Uterus (tissue), 2 donors: Measurements from ENCODE around the gene E2F1.

Source experiments
- POLR2A ChIP-seq, 2 donors: fragments of 450-650 bp; IDR thresholded peaks; one replicate each; pipeline ENCODE4 v1.6.1; 2016; ENCODE audit warnings: antibody characterized with exemption in 2 of 2, mild to moderate bottlenecking in 1 of 2, moderate library complexity in 1 of 2
- TF ChIP-seq, protein P1 (sequence below), 4 experiments: fragments of 200-600 bp in 2 of 4; fragments of 450-650 bp in 2 of 4; sonication (generic) in 2 of 4; IDR thresholded peaks; one replicate each; pipeline ENCODE4 v1.5.1; 2016 to 2019; ENCODE audit warnings: antibody characterized with exemption in 4 of 4, mild to moderate bottlenecking in 2 of 4, moderate library complexity in 1 of 4

DNA sequence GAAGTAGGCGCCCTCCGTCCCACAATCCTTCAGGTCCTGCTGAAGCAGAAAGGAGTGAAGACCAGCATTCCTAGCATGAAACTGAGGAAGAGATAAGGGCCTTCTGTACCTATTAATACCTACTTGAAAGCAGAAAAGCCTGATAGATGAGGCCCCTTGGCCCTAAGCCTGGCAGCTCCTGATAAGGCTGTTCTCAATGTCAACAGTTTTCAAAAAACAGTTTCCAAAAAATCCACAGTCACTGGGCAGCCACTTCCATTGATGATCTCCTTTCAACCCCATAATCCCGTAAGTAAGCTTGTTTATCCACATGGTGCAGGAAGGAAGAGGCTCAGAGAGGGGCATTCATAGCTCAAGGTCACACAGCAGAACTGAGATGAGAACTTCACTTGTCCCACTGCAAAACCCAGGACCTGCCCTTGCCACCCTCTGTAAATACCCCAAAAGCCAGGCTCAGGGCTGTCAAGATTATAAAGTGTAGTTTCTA is 2.8 kb upstream of the E2F1 start:
- no peak for TF ChIP-seq POLR2A (IDR thresholded peaks at IDR 0.05)
- TF ChIP-seq, protein P1, sequence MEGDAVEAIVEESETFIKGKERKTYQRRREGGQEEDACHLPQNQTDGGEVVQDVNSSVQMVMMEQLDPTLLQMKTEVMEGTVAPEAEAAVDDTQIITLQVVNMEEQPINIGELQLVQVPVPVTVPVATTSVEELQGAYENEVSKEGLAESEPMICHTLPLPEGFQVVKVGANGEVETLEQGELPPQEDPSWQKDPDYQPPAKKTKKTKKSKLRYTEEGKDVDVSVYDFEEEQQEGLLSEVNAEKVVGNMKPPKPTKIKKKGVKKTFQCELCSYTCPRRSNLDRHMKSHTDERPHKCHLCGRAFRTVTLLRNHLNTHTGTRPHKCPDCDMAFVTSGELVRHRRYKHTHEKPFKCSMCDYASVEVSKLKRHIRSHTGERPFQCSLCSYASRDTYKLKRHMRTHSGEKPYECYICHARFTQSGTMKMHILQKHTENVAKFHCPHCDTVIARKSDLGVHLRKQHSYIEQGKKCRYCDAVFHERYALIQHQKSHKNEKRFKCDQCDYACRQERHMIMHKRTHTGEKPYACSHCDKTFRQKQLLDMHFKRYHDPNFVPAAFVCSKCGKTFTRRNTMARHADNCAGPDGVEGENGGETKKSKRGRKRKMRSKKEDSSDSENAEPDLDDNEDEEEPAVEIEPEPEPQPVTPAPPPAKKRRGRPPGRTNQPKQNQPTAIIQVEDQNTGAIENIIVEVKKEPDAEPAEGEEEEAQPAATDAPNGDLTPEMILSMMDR (IDR thresholded peaks at IDR 0.05), result no peak
